Ovary (tissue), 3 donors: ENCODE measurements around the gene MRPL22.

Experiments
- CTCF ChIP-seq, 3 donors: fragments of 450-650 bp in 2 of 3; fragments of 200-600 bp in 1 of 3; IDR thresholded peaks; one replicate each; pipeline versions ENCODE4 v1.5.1 to v1.8.0; 2016 to 2022; ENCODE audit warnings: antibody characterized with exemption in 3 of 3, mild to moderate bottlenecking in 1 of 3
- POLR2A ChIP-seq: fragments of 450-650 bp; IDR thresholded peaks from one replicate; pipeline ENCODE4 v1.6.1; 2017; ENCODE audit warnings: antibody characterized with exemption, mild to moderate bottlenecking, moderate library complexity
- donor health status: DM: no; HTN: no; CAD: no.

- TF ChIP-seq CTCF (IDR thresholded peaks at IDR 0.05) (no peak), POLR2A (no peak)
Observed at GRCh38 chr5:154948313-154948712, 7.4 kb downstream of the MRPL22 start.
